ENCODE measurements around the gene MOB3A.

GRCh38 chr19:2103045-2103707, 7.0 kb upstream of the MOB3A start:
- TF ChIP-seq EZH2 (IDR thresholded peaks at IDR 0.05; ENCODE audit: borderline replicate concordance, low read depth, low read length, severe bottlenecking) (no peak), CTCF (IDR thresholded peaks at IDR 0.05; ENCODE audit: borderline replicate concordance, extremely low read depth, low read length, poor library complexity, severe bottlenecking) (no peak)

Measured in DND-41 (cell line).